Right lobe of liver (tissue), 6 donors: ENCODE measurements around the gene PGLYRP1. TPM values are rescaled to one million over a fixed set of nuclear protein-coding genes. Genes with fewer than 3 reads are reported as not detected.

Source experiments
- ATAC-seq, 4 donors: fragments of 200-7000 bp; cut with Tn5 transposase; one replicate each; pipeline ENCODE4 v1.9.1; 2020; ENCODE audit warnings: mild to moderate bottlenecking in 4 of 4, moderate library complexity in 4 of 4
- DNase-seq, 3 donors: peaks; one replicate each; pipeline ENCODE4 v3.0.0-alpha.2; 2020
- H3K27ac ChIP-seq, 3 donors: fragments of 200-600 bp; one replicate each; pipeline ENCODE4 v1.8.0; 2022
- H3K27me3 ChIP-seq, 2 donors: fragments of 200-600 bp; one replicate each; pipeline ENCODE4 v1.8.0; 2022
- H3K36me3 ChIP-seq, 4 donors: fragments of 200-600 bp; sonication (generic) in 1 of 4; one replicate each; pipeline versions ENCODE4 v1.5.1 to v1.8.0; 2017 to 2022; ENCODE audit warnings: control low read depth in 1 of 4
- H3K4me1 ChIP-seq, 4 donors: fragments of 200-600 bp; sonication (generic) in 1 of 4; one replicate each; pipeline versions ENCODE4 v1.5.1 to v1.8.0; 2017 to 2022; ENCODE audit warnings: control low read depth in 1 of 4
- H3K4me3 ChIP-seq, 3 donors: fragments of 200-600 bp; one replicate each; pipeline ENCODE4 v1.8.0; 2022
- H3K9me3 ChIP-seq, 4 donors: fragments of 200-600 bp; sonication (generic) in 1 of 4; one replicate each; pipeline versions ENCODE4 v1.5.1 to v1.8.0; 2017 to 2022; ENCODE audit warnings: control low read depth in 1 of 4
- POLR2A ChIP-seq: fragments of 450-650 bp; IDR thresholded peaks from one replicate; pipeline ENCODE4 v1.6.1; 2017; ENCODE audit warnings: antibody characterized with exemption, mild to moderate bottlenecking
- whole genome bisulfite sequencing: methylation state at CpG from one replicate; pipeline ENCODE4 v1.1.6; 2018; ENCODE audit warnings: low coverage, low lambda C conversion rate; ENCODE audit not compliant: insufficient coverage; ENCODE audit errors: missing lambda C conversion rate; 5-methylcytosine and 5-hydroxymethylcytosine counted together
- intact Hi-C, 2 donors: fragments of 100-400 bp; cut with DNase I; formaldehyde crosslinking; loops; one replicate each; pipeline versions ENCODE4 v1.11.2 to v1.14.1; 2022
- total RNA-seq, 6 experiments: library from RNA; depleted of rRNA in 2 of 6; stranded (reverse); fragments of >200 nt in 2 of 6; fragmentation: NEBNext Ultra II Directional in 3 of 6; extraction: Animal tissue kit (Norgen Biotek cat#: 25700) in 3 of 6; gene quantifications; one replicate each; pipeline versions ENCODE4 v1.1.0 to v1.2.4, GENCODE V29; 2016 to 2023
- TF ChIP-seq, protein P1 (sequence below), 4 donors: fragments of 200-600 bp in 3 of 4; fragments of 450-650 bp in 1 of 4; IDR thresholded peaks; one replicate each; pipeline versions ENCODE4 v1.5.1 to v1.8.0; 2016 to 2022; ENCODE audit warnings: antibody characterized with exemption in 4 of 4, mild to moderate bottlenecking in 2 of 4
- donor health status: DM: no; HTN: yes; CAD: no.
- donor health status: DM: no; HTN: no; CAD: no.
- donor health status: DM: no; HTN: no; CAD: no.
- donor health status: DM: no; HTN: yes; CAD: no.
- donor health status: DM: no; HTN: yes; CAD: no.

Gene PGLYRP1
- total RNA-seq, 6 experiments from 2014 or later = 0.86 to 1.1 TPM; not detected in 4

DNA sequence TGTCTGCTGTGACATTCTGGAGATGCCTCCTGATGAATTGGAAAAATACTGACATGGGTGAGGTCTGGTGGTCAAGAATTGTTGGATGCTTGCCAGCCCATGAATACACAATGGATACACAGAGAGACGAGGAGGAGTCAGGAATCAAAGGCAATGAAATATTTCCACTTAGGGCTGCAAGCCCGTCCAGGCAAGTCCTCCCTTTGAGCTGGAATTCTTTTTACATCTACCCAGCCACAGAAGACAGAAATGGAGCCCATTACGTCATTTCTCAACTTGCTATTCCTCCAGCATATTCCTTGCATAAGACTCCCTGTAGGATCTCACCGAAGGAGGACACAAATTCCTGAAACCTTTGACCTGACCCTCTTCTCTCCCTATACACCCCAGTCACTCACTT, 33.7 kb upstream of the PGLYRP1 start:
- Histone ChIP-seq H3K4me1 (no peaks in the 10 kb centered on the region), H3K27ac (no peak overlapping the region), H3K27me3 (no peaks in the 10 kb centered on the region), H3K9me3 (no peaks in the 10 kb centered on the region), H3K4me3 (no peak overlapping the region), H3K36me3 (no peaks in the 10 kb centered on the region)
- intact Hi-C loops = no loop called here
- WGBS = 47% methylated on average over 4 of the region's 4 CpGs
- ATAC-seq (no peak), DNase-seq (no peak)
- no peak for TF ChIP-seq POLR2A
- TF ChIP-seq, protein P1, sequence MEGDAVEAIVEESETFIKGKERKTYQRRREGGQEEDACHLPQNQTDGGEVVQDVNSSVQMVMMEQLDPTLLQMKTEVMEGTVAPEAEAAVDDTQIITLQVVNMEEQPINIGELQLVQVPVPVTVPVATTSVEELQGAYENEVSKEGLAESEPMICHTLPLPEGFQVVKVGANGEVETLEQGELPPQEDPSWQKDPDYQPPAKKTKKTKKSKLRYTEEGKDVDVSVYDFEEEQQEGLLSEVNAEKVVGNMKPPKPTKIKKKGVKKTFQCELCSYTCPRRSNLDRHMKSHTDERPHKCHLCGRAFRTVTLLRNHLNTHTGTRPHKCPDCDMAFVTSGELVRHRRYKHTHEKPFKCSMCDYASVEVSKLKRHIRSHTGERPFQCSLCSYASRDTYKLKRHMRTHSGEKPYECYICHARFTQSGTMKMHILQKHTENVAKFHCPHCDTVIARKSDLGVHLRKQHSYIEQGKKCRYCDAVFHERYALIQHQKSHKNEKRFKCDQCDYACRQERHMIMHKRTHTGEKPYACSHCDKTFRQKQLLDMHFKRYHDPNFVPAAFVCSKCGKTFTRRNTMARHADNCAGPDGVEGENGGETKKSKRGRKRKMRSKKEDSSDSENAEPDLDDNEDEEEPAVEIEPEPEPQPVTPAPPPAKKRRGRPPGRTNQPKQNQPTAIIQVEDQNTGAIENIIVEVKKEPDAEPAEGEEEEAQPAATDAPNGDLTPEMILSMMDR (IDR thresholded peaks at IDR 0.05) = no peak

DNA sequence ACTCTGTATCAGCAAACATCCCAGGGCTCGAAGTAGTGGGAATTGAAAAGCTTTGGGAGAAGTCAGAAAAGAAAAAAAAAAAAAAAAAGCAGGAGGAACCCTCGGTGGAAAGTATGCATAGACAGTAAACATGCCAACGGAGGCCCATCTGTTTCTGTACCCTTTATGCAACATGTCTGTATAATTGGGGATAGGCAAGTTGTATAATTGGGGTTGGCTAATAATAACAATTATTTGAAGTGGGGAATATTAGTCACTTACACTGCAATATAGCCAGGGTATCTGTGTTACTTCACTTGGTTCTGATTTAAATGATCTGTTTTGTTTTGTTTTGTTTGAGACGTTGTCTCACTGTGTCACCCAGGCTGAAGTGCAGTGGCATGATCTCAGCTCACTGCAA, 30.0 kb upstream of the PGLYRP1 start:
- no peak for TF ChIP-seq POLR2A
- TF ChIP-seq, protein P1 (IDR thresholded peaks at IDR 0.05) = no peak
- H3K27ac ChIP-seq = no peak overlapping the region
- no peak for ATAC-seq
- no peaks in the 10 kb centered on the region for H3K27me3 ChIP-seq
- H3K9me3 ChIP-seq = no peaks in the 10 kb centered on the region
- H3K4me3 ChIP-seq = no peak overlapping the region
- no peaks in the 10 kb centered on the region for H3K36me3 ChIP-seq
- no peak for DNase-seq
- intact Hi-C loops = no loop called here
- 32% methylated on average over 4 of the region's 4 CpGs for WGBS
- H3K4me1 ChIP-seq = no peaks in the 10 kb centered on the region

DNA sequence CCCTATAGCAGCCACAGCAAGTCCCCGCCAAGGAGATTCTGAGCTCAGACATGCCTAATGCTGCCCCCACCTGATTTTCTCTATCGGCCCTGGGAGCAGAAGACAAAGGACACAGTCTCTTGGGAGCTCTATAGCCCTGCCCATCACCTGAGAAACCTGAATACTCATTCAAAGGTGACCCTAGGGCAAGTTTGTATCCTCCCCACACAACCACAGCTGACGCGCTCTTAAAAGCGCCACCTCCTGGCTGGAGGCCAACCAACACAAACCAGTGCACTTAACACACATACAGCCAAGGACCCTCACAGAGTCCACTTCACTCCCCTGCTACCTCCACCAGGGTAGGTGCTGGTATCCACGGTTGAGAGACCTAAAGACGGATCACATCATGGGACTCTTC, 26.7 kb upstream of the PGLYRP1 start:
- Histone ChIP-seq H3K36me3 (no peaks in the 10 kb centered on the region), H3K4me3 (no peak overlapping the region), H3K27me3 (no peaks in the 10 kb centered on the region), H3K9me3 (no peaks in the 10 kb centered on the region), H3K27ac (no peak overlapping the region), H3K4me1 (no peaks in the 10 kb centered on the region)
- intact Hi-C loops = no loop called here
- TF ChIP-seq, protein P1 (IDR thresholded peaks at IDR 0.05) = no peak
- ATAC-seq = no peak
- DNase-seq = no peak
- WGBS = 50% methylated on average over 4 of the region's 7 CpGs

GRCh38 chr19:46043519-46043918, 20.7 kb upstream of the PGLYRP1 start:
- no peak for ATAC-seq
- 73% methylated on average over 1 of the region's 1 CpG for WGBS
- no peak overlapping the region for H3K4me3 ChIP-seq
- no peak overlapping the region for H3K27ac ChIP-seq
- no peaks in the 10 kb centered on the region for H3K4me1 ChIP-seq
- no peaks in the 10 kb centered on the region for H3K36me3 ChIP-seq
- intact Hi-C loops = no loop called here
- H3K27me3 ChIP-seq = no peaks in the 10 kb centered on the region
- H3K9me3 ChIP-seq = no peaks in the 10 kb centered on the region
- no peak for TF ChIP-seq POLR2A
- TF ChIP-seq, protein P1 (IDR thresholded peaks at IDR 0.05) = no peak
- no peak for DNase-seq

DNA sequence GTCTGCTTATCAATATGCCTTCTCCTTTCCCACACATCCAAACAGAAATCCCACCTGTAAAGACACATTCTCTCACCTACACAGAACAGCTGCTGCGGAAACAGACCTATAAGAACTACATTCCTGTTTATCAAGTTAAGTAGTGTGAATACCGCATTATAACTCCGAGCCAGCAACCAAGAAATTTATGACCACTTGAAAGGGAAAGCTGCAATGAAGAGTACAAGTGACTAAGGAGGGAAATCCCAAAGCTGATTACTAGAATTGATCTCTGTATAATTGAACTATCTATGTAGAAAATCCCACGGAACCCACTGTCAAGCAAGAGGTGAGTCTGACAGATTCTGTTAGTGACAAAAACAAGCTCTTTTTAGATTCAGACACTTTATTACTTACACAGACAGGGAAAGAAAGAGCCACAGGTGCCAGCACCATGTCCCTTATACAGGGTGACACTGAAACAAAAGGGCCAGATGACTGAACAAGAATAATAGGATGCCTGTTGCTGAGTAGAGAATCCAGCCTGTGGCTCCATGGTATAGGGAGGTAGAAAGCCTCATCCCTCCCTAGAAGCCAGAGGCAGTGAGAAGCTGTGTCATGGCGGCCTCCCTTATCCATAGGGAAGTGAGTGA, 19.5 kb upstream of the PGLYRP1 start:
- H3K27me3 ChIP-seq = no peaks in the 10 kb centered on the region
- no peaks in the 10 kb centered on the region for H3K4me1 ChIP-seq
- TF ChIP-seq, protein P1 (IDR thresholded peaks at IDR 0.05) = no peak
- TF ChIP-seq POLR2A = no peak
- no peaks in the 10 kb centered on the region for H3K9me3 ChIP-seq
- no peaks in the 10 kb centered on the region for H3K36me3 ChIP-seq
- no peak overlapping the region for H3K4me3 ChIP-seq
- ATAC-seq (no peak), DNase-seq (no peak)
- 68% methylated on average over 4 of the region's 5 CpGs for WGBS
- H3K27ac ChIP-seq = no peak overlapping the region
- intact Hi-C loops = no loop called here
